Sciatic nerve (tissue), 2 donors: ENCODE data around the gene WDR45. TPM values are rescaled to one million over a fixed set of nuclear protein-coding genes. Genes with fewer than 3 reads are reported as not detected.

Experiments
- ATAC-seq: fragments of 200-7000 bp; cut with Tn5 transposase; one replicate; pipeline ENCODE4 v1.9.1; 2020; ENCODE audit warnings: mild to moderate bottlenecking, moderate library complexity
- DNase-seq: peaks from one replicate; pipeline ENCODE4 v3.0.0-alpha.2; 2020; ENCODE audit warnings: low spot score
- intact Hi-C: fragments of 100-400 bp; cut with DNase I; formaldehyde crosslinking; loops from one replicate; pipeline ENCODE4 v1.14.2; 2022
- total RNA-seq: library from RNA; stranded (reverse); fragmentation: NEBNext Ultra II Directional; extraction: Animal tissue kit (Norgen Biotek cat#: 25700); gene quantifications from one replicate; pipeline ENCODE4 v1.2.1, GENCODE V29; 2021
- donor health status: DM: no; HTN: no; CAD: no.
- donor health status: DM: no; HTN: no; CAD: no.

Gene WDR45
- total RNA-seq, 1 donor from 2014 or later: 70.9 TPM

DNA sequence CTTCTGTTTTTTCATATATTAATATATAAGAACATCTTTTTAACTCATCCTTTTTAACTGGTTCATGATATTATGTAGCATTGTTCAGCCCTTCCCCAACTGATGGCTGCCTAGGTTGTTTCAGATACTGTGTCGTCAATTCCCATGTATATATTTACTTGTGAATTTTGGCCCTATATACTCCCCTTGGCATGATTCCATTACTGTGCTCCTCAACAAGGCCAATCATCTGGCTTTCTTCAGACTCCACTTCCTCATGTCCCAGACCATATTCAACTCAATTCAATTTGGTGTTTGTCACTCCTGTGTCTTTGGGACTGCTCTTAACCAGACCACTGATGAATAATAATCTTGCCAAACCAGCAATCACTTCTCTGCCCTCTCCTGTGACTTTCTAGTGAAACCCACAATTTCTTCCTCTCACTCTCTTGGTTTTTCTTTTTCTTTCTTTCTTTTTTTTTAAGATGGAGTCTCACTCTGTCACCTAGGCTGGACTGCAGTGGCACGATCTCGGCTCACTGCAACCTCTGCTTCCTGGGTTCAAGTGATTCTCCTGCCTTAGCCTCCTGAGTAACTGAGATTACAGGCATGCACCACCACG, 2.7 kb upstream of the WDR45 start:
- DNase-seq (no peak), ATAC-seq (no peak)
- intact Hi-C loops: no loop called here

DNA sequence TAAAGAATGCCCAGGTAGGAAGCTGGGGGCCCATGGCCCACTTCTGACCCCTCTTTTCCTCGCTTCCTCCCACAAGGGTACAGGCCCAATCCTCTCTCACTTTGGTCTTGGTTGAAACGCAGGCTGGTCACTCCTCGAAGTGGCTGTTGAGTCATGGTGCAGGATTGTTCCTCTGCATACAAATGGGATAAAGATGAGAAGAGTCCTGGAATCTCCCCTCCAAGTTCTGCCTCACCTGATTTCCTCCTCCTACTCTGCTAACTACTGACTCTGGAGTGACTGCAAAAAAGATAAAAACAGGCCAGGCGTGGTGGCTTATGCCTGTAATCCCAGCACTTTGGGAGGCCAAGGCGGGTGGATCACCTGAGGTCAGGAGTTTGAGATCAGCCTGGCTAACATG, 1.7 kb downstream of the WDR45 start:
- DNase-seq (no peak), ATAC-seq (no peak)
- intact Hi-C loops: no loop called here

DNA sequence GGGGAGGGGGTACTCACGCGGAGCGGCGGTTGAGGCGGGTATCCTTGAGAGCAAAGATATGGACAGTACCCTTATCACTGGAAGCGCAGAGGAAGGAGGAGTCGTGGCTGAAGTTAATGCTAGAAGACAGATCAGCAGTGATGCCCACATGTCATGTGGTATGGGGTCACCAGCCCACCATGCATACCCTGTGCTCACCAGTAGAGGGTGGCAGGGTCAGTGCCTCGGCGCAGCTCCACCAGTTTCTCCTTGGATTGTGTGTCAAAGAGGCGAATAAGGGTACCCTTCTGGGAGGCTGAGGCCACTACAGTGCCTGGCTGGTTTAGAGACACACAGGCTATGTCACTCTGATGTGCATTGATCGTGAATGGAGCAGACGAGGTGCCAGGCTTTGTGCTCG, 4.3 kb downstream of the WDR45 start:
- ATAC-seq (no peak), DNase-seq (no peak)
- intact Hi-C loops: no loop called here

DNA sequence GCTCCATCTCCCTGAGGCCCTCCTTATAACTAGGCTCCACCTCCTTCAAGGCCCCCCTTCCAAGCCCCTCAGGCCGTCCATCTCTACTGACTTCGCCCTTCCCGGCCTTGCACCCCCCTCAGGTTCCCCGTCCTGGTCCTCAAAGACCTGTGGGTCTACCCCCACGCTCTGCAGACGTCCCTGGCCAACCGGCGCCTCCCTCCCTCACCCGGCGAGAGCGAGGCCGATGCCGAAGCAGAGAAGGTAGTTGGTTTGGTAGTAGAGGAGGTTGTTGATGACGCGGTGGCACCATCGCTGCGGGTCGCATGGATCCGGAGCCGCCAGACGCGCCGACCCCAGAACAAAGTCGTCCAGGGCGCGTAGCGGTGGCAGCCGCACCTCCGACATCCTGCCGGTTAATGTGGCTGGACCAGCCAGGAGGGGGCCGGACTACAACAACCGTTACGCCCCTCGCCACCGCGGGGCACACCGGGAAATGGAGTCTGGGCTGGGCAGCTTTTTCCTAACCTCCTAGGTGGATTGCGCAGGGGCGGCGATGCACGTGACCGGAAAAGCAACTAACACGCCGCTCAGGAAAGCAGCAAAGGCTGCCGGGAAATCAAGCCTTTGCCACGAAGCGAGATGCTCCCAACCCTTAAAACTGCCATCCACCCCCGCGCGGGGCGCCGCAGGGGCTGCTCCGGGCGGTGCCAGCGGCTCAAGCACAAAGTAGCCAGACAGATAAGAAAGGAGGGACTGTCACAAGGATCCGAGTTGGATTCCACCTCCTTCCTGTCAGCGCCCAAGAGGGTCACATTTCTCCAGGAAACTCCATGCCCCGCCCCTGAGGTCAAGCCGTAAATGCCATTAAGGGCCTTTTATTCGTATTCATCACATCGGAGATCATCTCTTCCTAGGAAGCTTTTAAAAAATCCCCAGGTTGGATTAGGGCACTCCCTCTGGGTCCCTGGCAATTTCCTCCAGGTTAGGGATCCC, 5.8 kb downstream of the WDR45 start, which contains the start of gene PRAF2:
TSS of gene PRAF2 (minus strand) at position 402 of the 975 bp plus-strand sequence. CDS start at position 387, 15 bp downstream.
- DNase-seq: peak; percentile 94
- intact Hi-C loops: no loop called here
- ATAC-seq: peak; percentile 95

DNA sequence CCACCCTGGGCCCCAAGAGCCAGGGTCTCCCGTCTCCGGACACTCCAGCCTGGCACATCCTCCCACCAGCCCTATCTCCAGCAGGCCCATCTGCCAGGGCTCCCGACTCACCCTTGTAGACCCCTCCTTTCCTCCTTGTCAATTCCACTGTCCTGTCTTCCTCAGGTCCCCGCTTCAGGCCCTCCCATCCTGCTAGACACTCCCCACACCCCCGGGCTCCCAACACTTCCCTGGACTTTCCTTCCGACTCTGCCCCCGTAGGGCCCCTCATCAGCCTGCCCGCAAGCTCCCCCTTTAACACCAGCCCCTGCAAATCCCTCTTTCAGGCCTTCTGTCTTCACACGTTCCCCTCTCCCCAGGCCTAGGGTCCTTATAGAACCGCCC, 7.0 kb downstream of the WDR45 start:
- intact Hi-C loops: no loop called here
- no peak for DNase-seq
- ATAC-seq: no peak

DNA sequence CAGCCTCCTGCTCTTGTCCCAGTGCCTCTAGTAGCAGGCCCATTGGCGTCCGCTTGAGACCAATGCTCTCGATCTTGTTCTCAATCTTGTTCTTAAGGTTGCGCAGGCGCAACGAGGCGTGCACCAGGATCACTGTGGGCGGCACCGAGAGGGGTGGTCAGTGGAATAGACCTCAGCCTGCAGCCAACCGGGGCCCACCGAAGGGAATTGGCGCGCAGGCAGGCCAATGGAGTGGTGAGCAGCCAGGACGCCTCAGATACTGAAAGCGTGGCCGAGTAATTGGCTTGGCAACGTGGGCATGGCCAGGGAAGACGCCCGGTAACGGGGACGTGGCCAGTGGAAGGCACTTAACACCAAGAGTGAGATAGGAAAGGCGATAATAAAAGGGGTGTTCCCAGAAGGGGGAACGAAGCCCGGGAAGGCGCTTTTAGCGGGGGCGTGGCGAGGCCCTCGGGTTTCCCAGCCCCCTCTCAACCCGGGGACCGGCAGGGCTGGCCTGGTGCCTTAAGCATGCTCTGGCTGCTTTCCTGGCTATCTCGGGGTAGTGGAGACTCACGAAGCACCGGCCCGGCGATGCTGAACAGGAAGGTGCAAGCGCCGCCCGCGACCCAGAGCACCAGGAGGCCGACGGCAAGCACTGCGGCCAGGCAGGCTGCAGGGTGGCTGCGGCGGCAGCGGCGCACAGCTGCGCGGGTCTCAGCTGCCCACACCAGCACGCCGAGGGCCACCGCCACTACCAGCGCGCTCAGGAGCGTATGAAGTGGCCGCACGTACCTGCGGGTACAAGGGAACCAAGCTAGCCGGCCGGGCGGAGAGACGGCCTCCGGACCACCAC, 7.6 kb downstream of the WDR45 start:
- intact Hi-C loops: no loop called here
- ATAC-seq (peak; percentile 82), DNase-seq (peak; percentile 86)

DNA sequence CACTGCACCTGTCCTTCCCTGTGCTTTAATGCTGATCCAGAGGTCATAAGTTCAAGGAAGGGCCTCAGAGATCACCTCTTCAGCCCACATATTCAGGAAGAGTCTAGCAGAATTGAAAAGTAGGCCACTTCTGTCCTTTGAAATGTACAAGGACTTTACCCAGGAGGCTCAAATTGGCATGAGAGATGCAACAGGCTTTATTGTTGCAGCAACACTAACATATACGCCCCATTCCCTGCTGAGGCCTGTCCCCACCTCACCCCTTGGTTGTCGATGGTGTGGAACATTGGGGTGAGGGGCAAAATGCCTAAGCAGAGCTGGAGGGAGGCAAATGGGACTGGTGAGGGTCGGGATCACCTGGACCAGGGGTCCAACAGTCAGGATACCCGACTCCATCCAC, 8.7 kb downstream of the WDR45 start:
- DNase-seq (no peak), ATAC-seq (no peak)
- intact Hi-C loops: no loop called here

DNA sequence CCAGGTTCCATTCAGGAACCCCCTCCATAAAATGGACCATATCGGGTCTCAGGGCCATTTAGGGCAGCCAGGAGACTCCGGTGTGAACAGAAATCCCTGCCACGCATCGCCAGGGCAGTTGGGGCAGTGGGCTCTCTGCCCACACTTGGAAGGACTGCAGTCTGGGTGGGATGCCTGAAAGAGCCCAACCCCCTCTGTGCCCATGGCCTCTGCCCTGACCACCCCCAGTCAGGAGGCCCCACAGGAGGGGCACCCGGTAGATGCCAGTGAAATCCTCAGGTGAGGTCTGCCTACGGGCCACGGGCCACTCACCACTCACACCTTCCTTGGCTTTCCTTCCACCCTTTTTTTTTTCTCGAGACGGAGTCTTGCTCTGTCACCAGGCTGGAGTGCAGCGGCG, 10.6 kb downstream of the WDR45 start:
- ATAC-seq: no peak
- intact Hi-C loops: no loop called here
- no peak for DNase-seq

DNA sequence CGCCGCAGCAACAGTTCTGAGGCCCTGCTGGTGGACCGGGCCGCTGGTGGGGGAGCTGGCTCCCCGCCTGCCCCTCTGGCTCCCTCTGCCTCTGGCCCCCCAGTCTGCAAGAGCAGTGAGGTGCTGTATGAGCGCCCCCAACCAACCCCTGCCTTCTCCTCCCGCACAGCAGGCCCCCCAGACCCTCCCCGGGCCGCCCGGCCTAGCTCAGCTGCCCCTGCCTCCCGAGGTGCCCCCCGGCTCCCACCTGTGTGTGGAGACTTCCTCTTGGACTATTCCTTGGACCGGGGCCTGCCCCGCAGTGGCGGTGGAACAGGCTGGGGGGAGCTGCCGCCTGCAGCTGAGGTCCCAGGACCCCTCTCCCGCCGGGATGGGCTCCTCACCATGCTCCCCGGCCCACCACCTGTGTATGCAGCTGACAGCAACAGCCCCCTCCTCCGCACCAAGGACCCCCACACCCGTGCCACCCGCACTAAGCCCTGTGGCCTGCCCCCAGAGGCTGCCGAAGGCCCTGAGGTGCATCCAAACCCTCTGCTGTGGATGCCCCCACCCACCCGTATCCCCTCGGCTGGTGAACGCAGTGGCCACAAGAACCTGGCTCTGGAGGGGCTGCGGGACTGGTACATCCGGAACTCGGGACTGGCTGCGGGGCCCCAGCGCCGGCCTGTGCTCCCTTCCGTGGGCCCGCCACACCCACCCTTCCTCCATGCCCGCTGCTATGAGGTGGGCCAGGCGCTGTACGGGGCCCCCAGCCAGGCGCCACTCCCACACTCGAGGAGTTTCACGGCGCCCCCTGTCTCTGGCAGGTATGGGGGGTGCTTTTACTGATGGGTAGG, 12.2 kb downstream of the WDR45 start:
- ATAC-seq (no peak), DNase-seq (no peak)
- intact Hi-C loops: no loop called here

DNA sequence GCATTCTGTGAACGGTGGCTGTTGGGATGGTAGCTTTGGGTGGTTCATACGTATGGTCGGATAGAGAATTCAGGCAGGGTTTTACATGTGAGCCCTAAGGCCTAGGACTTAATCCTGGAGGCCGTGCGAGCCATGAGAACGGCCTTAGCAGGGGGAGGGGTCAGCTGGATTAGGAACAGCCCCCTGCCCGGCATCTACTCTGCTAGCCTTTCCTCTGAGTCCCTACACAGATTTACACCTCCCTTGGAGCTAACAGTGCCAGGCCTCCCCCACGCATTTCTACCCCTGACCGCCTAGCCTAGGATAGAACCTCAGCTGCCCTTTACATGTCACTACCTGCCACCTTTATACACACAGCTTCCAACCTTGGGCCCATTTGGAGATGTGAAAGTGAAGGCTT, 13.0 kb downstream of the WDR45 start:
- ATAC-seq (no peak), DNase-seq (no peak)
- intact Hi-C loops: no loop called here

DNA sequence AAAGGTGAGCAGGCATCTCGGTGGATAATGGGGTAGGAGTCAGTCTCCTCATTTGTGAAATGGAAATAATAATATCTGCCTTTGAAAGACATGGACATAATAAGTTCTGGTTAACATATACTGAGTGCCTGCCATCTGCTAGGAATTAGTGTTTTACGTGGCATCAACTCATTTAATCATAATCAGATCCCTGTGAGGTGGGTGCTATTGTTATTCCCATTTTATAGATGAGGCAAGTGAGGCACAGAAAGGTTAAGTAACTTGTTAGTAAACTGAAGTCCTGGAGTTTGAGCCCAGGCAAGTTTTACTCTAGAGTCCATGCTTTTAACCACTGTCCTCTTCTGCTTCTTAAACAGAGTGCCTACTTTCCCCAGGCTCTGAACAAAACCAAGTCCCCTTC, 13.4 kb downstream of the WDR45 start:
- no peak for ATAC-seq
- intact Hi-C loops: no loop called here

DNA sequence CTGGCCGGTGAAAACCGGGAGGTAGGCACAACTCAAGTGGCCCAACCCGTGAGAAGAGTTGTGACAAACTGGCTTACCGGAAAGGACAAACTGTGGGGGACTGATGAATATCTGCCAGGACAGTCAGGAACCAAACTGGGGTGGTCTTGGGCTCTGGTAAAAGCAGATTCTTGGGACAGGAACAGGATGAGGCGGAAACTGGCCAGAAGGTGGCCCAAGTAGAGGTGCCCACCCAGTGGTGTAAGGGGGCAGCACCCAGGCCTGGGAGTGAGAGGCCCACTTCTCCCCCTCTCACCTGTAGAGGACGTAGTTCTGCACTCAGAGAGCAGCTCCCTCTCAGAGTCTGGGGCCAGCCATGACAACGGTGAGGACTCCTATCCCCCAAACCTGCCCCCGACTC, 15.0 kb downstream of the WDR45 start:
- ATAC-seq: no peak
- no peak for DNase-seq
- intact Hi-C loops: no loop called here

More for the DNA sequence above, 13.4 kb downstream of the WDR45 start:
- no peak for DNase-seq

DNA sequence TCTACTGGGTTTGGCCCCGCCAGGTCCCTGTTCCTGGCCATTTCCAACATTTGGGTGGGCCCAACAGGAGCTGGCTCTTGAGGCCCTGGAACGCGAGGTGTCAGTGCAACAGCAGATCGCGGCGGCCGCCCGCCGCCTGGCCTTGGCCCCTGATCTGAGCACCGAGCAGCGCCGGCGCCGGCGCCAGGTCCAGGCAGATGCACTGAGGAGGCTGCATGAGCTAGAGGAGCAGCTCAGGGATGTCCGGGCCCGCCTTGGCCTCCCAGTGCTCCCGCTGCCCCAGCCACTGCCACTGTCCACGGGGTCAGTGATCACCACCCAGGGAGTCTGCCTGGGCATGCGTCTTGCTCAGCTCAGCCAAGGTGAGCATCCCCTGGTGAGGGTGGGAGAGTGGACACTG, 15.4 kb downstream of the WDR45 start:
- ATAC-seq: no peak
- no peak for DNase-seq
- intact Hi-C loops: no loop called here

DNA sequence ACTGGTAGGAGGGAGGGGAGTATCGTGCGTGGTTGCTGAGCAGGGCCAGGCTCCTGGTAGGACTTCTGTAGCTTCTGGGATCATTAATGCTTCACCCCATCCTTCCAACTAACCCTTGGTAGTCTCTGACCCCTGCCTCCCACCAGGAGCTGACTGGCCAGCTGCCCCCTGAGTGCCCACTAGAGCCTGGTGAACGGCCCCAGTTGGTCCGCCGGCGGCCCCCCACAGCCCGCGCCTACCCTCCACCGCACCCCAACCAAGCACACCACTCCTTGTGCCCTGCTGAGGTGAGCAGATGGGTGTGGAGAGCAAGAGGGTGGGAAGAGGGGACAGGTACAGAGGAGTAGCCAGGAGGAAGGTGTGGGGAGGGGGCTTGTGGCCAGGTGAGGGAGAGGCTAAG, 16.0 kb downstream of the WDR45 start:
- intact Hi-C loops: no loop called here
- DNase-seq (no peak), ATAC-seq (no peak)

DNA sequence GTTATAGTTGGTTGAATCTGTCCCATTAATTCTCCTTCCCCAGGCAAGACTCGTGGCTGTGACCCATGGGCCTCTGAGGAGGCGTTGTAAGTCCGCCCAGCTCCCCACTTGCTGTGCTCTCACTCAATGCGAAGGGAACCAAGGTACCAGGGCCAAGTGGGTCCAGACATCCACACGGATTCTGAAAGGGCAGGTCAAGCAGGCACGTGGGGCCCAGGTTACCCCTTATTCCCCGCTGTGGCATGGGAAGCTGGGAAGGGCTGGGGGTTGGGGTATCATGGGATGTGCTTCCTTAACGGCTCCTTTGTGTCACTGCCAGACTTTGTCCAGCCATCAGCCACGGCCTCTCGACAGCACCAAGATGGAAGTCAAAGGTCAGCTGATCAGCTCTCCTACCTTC, 17.8 kb downstream of the WDR45 start:
- ATAC-seq: no peak
- intact Hi-C loops: no loop called here

DNA sequence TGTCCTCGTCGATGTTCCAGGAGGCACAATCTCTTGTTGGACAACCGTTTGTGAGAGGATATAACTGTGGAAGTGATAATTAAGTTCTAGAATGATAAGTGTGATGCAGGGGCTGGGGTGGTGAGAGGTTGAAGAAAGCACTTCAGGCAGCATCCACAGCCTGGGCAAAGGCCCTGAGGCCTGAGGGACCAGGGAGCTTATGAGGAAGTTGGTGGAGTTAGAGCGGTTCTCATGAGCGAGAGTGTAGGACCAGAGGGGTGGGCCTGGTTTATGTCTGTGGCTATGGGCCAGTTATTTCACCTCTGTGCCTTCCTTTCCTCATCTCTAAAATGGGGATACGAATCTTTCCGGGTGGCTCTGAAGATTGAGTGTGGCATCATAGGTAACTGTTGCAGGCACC, 18.2 kb downstream of the WDR45 start:
- ATAC-seq: no peak
- no peak for DNase-seq
- intact Hi-C loops: no loop called here

More for the DNA sequence above, 17.8 kb downstream of the WDR45 start:
- DNase-seq: no peak

DNA sequence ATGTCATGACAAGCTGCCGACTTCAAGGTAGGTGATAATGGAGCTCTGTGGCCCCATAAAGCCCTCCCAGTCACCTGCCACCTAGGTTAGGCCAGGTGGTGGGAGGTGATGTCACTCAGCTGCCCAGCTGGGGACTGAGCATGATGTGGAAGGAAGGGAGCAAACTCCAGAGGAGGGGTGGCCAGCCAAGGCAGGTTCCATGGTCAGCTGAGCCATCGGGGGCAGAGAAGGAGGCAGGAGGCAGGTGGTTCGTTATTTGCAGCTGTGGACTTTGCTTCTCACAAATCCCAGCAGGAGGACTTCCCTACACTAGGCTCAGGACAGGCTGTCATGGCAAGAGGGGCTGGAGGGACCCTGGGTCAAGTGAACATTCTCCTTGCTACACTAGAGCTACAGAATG, 18.8 kb downstream of the WDR45 start:
- ATAC-seq (no peak), DNase-seq (no peak)
- intact Hi-C loops: no loop called here

DNA sequence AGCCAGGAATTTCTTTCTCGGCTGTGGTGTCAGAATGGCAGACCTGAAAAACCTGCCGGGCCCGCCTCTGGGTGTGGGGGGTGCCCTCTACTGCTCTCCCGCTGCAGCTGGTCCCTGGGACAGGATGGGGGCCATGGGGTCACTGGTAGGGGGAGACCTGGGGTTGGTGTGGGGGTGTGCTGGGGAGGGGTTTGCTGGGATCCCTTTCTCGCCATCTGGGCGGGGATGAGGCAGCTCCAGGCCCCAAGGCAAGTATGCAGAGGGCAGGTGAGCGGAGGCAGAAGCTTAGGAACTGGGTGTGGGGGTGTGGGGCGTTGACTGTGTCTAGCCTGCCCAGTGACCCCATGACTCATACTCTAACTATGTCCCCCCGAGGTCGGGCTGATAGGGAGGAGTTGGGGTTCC, 20.0 kb downstream of the WDR45 start:
- no peak for ATAC-seq
- intact Hi-C loops: no loop called here

DNA sequence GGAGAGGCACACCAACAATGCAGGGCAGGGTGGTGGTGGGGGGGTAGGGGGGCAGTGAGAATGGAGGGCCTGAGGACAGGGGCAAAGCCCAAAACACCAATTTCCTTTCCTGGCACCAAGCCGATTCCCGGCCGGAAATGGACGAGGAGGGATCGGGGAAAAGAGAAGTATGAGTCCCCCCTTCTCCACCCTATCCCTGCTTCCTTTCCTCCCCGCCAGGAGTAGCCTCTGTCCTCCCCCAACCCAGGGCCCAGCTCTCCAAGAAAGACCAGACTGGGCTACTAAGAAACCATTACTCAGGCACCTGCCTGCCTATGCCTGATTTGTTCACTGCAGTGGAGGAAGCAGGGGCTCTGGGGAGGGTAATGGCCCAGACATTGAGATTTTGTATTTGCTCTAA, 20.5 kb downstream of the WDR45 start:
- ATAC-seq: no peak
- intact Hi-C loops: no loop called here
- no peak for DNase-seq

More for the DNA sequence above, 20.0 kb downstream of the WDR45 start:
- DNase-seq: no peak
